GM12864 (cell line): Measurements from ENCODE around the gene DHRSX.

Experiments used
- DNase-seq: peaks from one replicate; pipeline ENCODE4 v3.0.0-alpha.2; 2011; ENCODE audit warnings: low read depth
- H3K4me3 ChIP-seq: 2 replicates; pipeline ENCODE4 v1.5.1; 2011; ENCODE audit warnings: mild to moderate bottlenecking, low read depth, low read length, control low read depth
- TF ChIP-seq, protein P1 (sequence below): IDR thresholded peaks from 2 replicates; pipeline ENCODE4 v1.5.1; 2011; ENCODE audit warnings: low read depth, mild to moderate bottlenecking, moderate library complexity, low read length, control low read depth, inconsistent platforms; ENCODE audit errors: missing control alignments

The DHRSX gene

DNA sequence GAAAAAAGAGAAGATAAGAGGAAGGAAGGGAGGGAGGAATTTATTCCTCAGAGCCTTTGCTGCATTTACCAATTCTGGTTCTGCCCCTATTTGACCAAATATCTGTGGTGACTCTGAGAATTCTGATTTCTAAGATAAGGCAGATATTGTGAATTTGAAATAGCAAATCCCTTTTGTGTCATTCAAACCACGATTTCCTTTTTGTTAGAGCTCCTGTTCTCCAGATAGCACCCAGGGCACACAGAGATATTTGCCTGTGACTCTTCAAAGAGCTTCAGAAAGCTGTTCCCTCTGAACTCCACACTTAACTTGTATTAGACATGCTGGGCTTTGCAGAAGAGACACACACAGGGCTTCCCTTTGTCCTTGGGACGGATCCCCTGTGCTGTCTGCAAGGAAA lies 272.2 kb downstream of the DHRSX start:
- no peak for DNase-seq
- TF ChIP-seq, protein P1, sequence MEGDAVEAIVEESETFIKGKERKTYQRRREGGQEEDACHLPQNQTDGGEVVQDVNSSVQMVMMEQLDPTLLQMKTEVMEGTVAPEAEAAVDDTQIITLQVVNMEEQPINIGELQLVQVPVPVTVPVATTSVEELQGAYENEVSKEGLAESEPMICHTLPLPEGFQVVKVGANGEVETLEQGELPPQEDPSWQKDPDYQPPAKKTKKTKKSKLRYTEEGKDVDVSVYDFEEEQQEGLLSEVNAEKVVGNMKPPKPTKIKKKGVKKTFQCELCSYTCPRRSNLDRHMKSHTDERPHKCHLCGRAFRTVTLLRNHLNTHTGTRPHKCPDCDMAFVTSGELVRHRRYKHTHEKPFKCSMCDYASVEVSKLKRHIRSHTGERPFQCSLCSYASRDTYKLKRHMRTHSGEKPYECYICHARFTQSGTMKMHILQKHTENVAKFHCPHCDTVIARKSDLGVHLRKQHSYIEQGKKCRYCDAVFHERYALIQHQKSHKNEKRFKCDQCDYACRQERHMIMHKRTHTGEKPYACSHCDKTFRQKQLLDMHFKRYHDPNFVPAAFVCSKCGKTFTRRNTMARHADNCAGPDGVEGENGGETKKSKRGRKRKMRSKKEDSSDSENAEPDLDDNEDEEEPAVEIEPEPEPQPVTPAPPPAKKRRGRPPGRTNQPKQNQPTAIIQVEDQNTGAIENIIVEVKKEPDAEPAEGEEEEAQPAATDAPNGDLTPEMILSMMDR, result no peak
- no peak overlapping the region for H3K4me3 ChIP-seq

DNA sequence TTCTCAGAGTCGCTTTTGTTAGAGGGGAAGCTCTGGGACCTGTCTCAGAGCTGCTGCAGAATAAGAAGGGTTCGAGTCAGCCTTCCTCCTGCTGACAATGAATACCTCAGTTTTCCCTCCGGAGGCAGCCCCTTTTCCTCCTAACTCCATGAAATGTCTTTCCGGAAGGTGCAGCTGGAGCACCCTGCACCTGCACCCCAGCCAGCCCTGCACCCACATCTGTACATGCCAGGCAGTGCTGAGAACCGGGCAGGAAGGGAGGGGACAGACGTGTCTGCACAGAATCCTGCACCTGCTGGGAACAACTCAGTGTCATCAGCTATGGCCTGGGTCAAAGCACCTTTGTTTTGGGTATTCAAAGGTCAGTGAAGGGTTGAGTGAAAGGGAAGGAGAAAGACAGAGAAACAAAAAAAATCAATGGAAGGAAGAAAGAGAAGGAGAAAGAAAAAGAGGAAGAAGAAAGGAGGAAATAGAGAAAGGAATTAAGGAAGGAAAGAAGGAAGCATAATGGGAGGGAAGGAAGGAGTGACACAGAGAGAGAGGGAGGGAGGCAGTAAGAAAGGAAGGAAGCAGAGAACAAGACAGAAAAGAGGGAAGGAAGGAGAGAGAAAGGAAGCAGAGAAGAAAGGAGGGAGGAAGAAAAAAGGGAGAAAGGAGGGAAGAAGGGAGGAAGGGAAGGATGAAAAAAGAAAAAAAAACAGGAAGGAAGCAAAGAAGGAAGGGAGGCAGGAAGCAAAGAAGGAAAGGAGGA lies 273.7 kb downstream of the DHRSX start:
- TF ChIP-seq, protein P1, result no peak
- no peak for DNase-seq
- no peak overlapping the region for H3K4me3 ChIP-seq

DNA sequence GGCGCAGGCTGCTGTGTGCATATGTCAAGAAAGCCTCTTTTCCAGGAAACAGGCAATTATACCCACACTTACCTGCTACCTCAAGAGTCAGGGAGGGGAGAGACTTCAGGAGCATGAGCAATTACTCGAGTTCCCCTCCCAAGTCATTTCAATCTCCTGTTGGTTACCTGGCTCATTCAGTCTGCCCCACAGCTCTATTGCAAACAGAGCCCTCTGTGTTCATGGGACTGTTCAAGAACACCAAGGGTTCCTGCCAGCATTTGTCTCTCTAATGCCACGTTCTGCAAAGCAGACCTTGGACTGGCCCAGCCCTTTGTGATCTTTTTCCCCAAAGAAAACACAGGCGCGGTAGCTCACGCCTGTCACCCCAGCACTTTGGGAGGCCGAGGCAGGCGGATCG lies 274.6 kb downstream of the DHRSX start:
- no peak overlapping the region for H3K4me3 ChIP-seq
- no peak for DNase-seq
- TF ChIP-seq, protein P1, result no peak

DNA sequence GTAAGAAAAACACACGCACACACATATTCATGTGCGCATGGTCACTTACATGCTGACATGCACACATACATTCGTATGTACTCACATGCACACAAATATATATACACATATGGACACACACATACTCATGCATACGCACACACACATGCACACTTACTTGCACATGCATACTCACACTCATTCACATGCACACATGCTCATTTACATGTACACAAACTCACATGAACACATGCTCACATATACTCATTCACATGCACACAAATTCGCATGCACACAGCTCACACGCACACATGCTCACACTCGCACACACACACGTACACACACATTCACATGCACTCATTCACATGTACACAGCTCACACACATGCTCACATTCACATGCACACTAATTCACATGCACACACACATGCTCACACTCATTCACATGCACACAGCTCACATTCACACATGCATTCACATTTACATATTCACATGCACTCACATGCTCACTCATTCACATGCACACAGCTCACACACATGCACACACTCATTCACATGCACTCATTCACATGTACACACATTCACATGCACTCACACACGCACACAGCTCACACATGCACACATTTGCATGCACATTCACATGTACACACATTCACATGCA lies 276.1 kb downstream of the DHRSX start:
- H3K4me3 ChIP-seq, result no peak overlapping the region
- DNase-seq, result no peak
- TF ChIP-seq, protein P1, result no peak

DNA sequence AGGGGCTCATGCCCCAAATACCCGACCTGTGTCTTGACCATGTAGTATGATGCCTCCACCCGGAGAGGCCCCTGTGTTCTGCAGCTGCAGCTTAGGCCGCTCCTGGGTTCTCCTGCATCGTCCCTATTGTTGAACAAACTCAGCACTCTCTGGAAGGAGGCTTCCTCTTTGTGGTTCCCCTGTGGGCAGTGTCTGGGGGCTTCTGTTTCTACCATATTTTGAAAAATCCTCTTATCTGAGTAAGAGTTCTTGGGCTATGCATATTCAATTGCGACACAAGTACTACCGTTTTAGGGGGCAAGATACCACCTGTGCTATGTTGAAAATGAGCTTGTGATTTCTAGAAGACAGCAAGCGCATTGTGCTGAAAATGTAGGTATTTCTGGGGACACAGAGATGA lies 276.6 kb downstream of the DHRSX start:
- no peak overlapping the region for H3K4me3 ChIP-seq
- TF ChIP-seq, protein P1, result no peak
- DNase-seq, result no peak

DNA sequence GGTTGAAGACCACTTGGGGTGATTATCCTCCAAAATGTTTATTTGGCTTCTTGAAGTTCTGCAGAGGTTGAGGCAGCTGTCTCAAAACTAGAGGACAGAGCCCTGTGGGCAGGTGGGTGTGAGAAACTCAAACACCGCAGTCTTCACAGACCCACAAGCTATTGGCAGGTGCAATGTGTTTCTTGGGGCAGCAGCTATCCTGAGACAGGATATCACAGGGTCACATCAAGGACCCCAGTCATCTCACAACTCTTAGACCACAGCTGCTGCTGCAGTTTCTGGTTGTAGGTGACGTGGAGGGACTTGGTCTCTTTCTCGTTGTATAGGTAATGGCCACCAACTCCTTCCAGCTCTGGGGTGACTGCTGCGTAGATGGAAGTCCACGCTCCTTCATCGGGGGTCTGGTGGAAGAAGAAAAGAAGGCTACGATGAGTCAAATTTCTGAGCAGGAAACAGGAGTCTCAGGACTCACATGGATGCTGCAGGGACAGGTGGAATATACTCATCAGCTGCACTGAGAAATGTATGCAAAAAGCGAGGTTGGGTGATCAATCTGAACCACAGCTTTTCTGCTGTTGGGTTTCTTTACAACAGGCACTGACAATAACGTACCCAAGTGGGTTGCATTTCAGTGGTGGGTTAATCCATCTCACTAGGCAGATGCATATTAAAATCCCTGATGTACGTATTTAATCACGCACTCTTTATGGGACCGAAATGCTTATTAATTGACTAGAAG lies 279.8 kb downstream of the DHRSX start:
- peak; percentile 38 for DNase-seq
- TF ChIP-seq, protein P1, result no peak
- no peak overlapping the region for H3K4me3 ChIP-seq
